ENCODE results near the gene NXPH1. TPM values are rescaled to one million over a fixed set of nuclear protein-coding genes. Genes with fewer than 3 reads are reported as not detected.

NXPH1 gene
- total and polyA plus RNA-seq, 2 experiments from 2014 or later = 0.45 to 3.0 TPM

DNA sequence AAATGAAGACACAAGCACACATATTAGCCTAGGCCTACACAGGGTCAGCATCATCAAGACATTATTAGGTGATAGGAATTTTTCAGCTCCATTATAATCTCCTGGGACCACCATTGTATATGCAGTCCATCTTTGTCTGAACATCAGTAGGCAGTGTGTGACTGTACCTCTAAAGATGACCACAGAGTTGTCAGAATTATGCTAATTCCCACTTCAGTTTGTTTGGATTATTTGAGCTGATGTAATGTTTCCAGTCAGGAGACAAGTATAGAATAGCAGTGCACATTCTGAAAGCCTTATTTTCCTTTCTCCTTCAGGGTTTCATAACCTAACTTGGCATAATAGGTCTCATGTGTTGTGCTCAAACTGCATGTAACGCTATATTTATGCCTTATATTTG lies 306.4 kb downstream of the NXPH1 start:
- H3K27ac Mint-ChIP-seq = no peak overlapping the region
- H3K36me3 Mint-ChIP-seq (ENCODE audit: low read depth) = no peaks in the 10 kb centered on the region
- Histone ChIP-seq H3F3A (replicated peaks; ENCODE audit: low read depth) (no peaks in the 10 kb centered on the region), H3K36me3 (ENCODE audit: insufficient read depth) (no peaks in the 10 kb centered on the region), H3K4me3 (no peak overlapping the region), H3K4me1 (ENCODE audit: insufficient read depth) (no peaks in the 10 kb centered on the region), H3K27me3 (ENCODE audit: insufficient read depth) (no peaks in the 10 kb centered on the region), H4K20me1 (replicated peaks; ENCODE audit: insufficient read depth) (no peaks in the 10 kb centered on the region), H2AFZ (no peak overlapping the region), H3K79me2 (replicated peaks; ENCODE audit: insufficient read depth) (no peaks in the 10 kb centered on the region), H3K27ac (ENCODE audit: low read depth) (no peak overlapping the region), H3K4me2 (no peak overlapping the region), H3K9me2 (ENCODE audit: insufficient read depth) (no peaks in the 10 kb centered on the region)
- H3K4me3 Mint-ChIP-seq = no peak overlapping the region
- no peaks in the 10 kb centered on the region for H3K27me3 Mint-ChIP-seq (ENCODE audit: insufficient read depth, low read depth, poor library complexity)
- H3K9me3 Mint-ChIP-seq = no peaks in the 10 kb centered on the region
- DNase-seq (ENCODE audit: low spot score) = no peak
- TF ChIP-seq ZNF331 (CRISPR knock-in tag; IDR thresholded peaks at IDR 0.05; ENCODE audit: low read depth) = no peak
- TF ChIP-seq NANOG (IDR thresholded peaks at IDR 0.05; ENCODE audit: borderline replicate concordance) = no peak
- TF ChIP-seq EZH2phosphoT487 (IDR thresholded peaks at IDR 0.05; ENCODE audit: unreplicated experiment) = no peak
- TF ChIP-seq STAT1 (IDR thresholded peaks at IDR 0.05; ENCODE audit: unreplicated experiment) = no peak
- TF ChIP-seq, protein P1, sequence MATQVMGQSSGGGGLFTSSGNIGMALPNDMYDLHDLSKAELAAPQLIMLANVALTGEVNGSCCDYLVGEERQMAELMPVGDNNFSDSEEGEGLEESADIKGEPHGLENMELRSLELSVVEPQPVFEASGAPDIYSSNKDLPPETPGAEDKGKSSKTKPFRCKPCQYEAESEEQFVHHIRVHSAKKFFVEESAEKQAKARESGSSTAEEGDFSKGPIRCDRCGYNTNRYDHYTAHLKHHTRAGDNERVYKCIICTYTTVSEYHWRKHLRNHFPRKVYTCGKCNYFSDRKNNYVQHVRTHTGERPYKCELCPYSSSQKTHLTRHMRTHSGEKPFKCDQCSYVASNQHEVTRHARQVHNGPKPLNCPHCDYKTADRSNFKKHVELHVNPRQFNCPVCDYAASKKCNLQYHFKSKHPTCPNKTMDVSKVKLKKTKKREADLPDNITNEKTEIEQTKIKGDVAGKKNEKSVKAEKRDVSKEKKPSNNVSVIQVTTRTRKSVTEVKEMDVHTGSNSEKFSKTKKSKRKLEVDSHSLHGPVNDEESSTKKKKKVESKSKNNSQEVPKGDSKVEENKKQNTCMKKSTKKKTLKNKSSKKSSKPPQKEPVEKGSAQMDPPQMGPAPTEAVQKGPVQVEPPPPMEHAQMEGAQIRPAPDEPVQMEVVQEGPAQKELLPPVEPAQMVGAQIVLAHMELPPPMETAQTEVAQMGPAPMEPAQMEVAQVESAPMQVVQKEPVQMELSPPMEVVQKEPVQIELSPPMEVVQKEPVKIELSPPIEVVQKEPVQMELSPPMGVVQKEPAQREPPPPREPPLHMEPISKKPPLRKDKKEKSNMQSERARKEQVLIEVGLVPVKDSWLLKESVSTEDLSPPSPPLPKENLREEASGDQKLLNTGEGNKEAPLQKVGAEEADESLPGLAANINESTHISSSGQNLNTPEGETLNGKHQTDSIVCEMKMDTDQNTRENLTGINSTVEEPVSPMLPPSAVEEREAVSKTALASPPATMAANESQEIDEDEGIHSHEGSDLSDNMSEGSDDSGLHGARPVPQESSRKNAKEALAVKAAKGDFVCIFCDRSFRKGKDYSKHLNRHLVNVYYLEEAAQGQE (IDR thresholded peaks at IDR 0.05; ENCODE audit: unreplicated experiment) = no peak
- no peak for TF ChIP-seq POLR2AphosphoS5 (IDR thresholded peaks at IDR 0.05; ENCODE audit: low read depth)
- TF ChIP-seq ZNF114 (CRISPR knock-in tag; IDR thresholded peaks at IDR 0.05) = no peak
- TF ChIP-seq JUNB (IDR thresholded peaks at IDR 0.05; ENCODE audit: unreplicated experiment) = no peak
- TF ChIP-seq CREB1 (CRISPR knock-in tag; IDR thresholded peaks at IDR 0.05; ENCODE audit: low read depth) = no peak
- TF ChIP-seq, protein P2, sequence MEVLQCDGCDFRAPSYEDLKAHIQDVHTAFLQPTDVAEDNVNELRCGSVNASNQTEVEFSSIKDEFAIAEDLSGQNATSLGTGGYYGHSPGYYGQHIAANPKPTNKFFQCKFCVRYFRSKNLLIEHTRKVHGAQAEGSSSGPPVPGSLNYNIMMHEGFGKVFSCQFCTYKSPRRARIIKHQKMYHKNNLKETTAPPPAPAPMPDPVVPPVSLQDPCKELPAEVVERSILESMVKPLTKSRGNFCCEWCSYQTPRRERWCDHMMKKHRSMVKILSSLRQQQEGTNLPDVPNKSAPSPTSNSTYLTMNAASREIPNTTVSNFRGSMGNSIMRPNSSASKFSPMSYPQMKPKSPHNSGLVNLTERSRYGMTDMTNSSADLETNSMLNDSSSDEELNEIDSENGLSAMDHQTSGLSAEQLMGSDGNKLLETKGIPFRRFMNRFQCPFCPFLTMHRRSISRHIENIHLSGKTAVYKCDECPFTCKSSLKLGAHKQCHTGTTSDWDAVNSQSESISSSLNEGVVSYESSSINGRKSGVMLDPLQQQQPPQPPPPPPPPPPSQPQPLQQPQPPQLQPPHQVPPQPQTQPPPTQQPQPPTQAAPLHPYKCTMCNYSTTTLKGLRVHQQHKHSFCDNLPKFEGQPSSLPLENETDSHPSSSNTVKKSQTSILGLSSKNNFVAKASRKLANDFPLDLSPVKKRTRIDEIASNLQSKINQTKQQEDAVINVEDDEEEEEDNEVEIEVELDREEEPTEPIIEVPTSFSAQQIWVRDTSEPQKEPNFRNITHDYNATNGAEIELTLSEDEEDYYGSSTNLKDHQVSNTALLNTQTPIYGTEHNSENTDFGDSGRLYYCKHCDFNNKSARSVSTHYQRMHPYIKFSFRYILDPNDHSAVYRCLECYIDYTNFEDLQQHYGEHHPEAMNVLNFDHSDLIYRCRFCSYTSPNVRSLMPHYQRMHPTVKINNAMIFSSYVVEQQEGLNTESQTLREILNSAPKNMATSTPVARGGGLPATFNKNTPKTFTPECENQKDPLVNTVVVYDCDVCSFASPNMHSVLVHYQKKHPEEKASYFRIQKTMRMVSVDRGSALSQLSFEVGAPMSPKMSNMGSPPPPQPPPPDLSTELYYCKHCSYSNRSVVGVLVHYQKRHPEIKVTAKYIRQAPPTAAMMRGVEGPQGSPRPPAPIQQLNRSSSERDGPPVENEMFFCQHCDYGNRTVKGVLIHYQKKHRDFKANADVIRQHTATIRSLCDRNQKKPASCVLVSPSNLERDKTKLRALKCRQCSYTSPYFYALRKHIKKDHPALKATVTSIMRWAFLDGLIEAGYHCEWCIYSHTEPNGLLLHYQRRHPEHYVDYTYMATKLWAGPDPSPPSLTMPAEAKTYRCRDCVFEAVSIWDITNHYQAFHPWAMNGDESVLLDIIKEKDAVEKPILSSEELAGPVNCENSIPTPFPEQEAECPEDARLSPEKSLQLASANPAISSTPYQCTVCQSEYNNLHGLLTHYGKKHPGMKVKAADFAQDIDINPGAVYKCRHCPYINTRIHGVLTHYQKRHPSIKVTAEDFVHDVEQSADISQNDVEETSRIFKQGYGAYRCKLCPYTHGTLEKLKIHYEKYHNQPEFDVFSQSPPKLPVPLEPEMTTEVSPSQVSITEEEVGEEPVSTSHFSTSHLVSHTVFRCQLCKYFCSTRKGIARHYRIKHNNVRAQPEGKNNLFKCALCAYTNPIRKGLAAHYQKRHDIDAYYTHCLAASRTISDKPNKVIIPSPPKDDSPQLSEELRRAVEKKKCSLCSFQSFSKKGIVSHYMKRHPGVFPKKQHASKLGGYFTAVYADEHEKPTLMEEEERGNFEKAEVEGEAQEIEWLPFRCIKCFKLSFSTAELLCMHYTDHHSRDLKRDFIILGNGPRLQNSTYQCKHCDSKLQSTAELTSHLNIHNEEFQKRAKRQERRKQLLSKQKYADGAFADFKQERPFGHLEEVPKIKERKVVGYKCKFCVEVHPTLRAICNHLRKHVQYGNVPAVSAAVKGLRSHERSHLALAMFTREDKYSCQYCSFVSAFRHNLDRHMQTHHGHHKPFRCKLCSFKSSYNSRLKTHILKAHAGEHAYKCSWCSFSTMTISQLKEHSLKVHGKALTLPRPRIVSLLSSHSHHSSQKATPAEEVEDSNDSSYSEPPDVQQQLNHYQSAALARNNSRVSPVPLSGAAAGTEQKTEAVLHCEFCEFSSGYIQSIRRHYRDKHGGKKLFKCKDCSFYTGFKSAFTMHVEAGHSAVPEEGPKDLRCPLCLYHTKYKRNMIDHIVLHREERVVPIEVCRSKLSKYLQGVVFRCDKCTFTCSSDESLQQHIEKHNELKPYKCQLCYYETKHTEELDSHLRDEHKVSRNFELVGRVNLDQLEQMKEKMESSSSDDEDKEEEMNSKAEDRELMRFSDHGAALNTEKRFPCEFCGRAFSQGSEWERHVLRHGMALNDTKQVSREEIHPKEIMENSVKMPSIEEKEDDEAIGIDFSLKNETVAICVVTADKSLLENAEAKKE (CRISPR knock-in tag; IDR thresholded peaks at IDR 0.05) = no peak
- no peak for TF ChIP-seq EZH2 (IDR thresholded peaks at IDR 0.05; ENCODE audit: low read depth, unreplicated experiment)
- TF ChIP-seq, protein P3, sequence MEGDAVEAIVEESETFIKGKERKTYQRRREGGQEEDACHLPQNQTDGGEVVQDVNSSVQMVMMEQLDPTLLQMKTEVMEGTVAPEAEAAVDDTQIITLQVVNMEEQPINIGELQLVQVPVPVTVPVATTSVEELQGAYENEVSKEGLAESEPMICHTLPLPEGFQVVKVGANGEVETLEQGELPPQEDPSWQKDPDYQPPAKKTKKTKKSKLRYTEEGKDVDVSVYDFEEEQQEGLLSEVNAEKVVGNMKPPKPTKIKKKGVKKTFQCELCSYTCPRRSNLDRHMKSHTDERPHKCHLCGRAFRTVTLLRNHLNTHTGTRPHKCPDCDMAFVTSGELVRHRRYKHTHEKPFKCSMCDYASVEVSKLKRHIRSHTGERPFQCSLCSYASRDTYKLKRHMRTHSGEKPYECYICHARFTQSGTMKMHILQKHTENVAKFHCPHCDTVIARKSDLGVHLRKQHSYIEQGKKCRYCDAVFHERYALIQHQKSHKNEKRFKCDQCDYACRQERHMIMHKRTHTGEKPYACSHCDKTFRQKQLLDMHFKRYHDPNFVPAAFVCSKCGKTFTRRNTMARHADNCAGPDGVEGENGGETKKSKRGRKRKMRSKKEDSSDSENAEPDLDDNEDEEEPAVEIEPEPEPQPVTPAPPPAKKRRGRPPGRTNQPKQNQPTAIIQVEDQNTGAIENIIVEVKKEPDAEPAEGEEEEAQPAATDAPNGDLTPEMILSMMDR (conservative IDR thresholded peaks at IDR 0.05; ENCODE audit: low read depth in 2 of 2) = no peak
- TF ChIP-seq, protein P4, sequence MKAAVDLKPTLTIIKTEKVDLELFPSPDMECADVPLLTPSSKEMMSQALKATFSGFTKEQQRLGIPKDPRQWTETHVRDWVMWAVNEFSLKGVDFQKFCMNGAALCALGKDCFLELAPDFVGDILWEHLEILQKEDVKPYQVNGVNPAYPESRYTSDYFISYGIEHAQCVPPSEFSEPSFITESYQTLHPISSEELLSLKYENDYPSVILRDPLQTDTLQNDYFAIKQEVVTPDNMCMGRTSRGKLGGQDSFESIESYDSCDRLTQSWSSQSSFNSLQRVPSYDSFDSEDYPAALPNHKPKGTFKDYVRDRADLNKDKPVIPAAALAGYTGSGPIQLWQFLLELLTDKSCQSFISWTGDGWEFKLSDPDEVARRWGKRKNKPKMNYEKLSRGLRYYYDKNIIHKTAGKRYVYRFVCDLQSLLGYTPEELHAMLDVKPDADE (IDR thresholded peaks at IDR 0.05) = no peak
- no peaks in the 10 kb centered on the region for H3K4me1 Mint-ChIP-seq
- ATAC-seq = no peak
